GM12878 (cell line): ENCODE measurements around the gene ZNF148. TPM values are rescaled to one million over a fixed set of nuclear protein-coding genes. Genes with fewer than 3 reads are reported as not detected.

Source experiments
- CREB1 ChIP-seq: IDR thresholded peaks from 2 replicates; pipeline ENCODE4 v1.6.1; 2012; ENCODE audit warnings: low read depth, mild to moderate bottlenecking, inconsistent platforms
- CTCF ChIP-seq, 3 experiments: IDR thresholded peaks in 2 of 3; conservative IDR thresholded peaks in 1 of 3; 2 replicates each; pipeline ENCODE4 v1.5.1; 2011; ENCODE audit warnings: low read depth in 3 of 3, low read length in 3 of 3, mild to moderate bottlenecking in 3 of 3, control low read depth in 2 of 3, moderate library complexity in 2 of 3, inconsistent platforms in 1 of 3, mixed read lengths in 1 of 3; ENCODE audit not compliant: control insufficient read depth in 2 of 3, insufficient read depth in 1 of 3; ENCODE audit errors: extremely low read depth in 1 of 3
- EED ChIP-seq: sonication (generic); IDR thresholded peaks from 2 replicates; pipeline ENCODE4 v1.6.1; 2016; ENCODE audit warnings: antibody characterized with exemption, low read depth
- FOXM1 ChIP-seq: IDR thresholded peaks from 2 replicates; pipeline ENCODE4 v1.6.1; 2012; ENCODE audit warnings: low read depth, mild to moderate bottlenecking, inconsistent platforms, low read length, moderate library complexity
- IKZF2 ChIP-seq, 2 experiments: fragments of 450-650 bp; IDR thresholded peaks; 2 replicates each; pipeline ENCODE4 v1.6.1; 2017; ENCODE audit warnings: mild to moderate bottlenecking in 2 of 2, moderate library complexity in 2 of 2
- LARP7 ChIP-seq: fragments of 450-650 bp; IDR thresholded peaks from 2 replicates; pipeline ENCODE4 v1.6.1; 2017; ENCODE audit warnings: mild to moderate bottlenecking
- MEF2B ChIP-seq: fragments of 450-650 bp; IDR thresholded peaks from 2 replicates; pipeline ENCODE4 v1.6.1; 2018; ENCODE audit warnings: mild to moderate bottlenecking, moderate library complexity; ENCODE audit not compliant: partially characterized antibody, poor library complexity, severe bottlenecking
- NFXL1 ChIP-seq: fragments of 450-650 bp; IDR thresholded peaks from 2 replicates; pipeline ENCODE4 v1.6.1; 2017; ENCODE audit warnings: antibody characterized with exemption, mild to moderate bottlenecking, borderline replicate concordance
- PML ChIP-seq: IDR thresholded peaks from 2 replicates; pipeline ENCODE4 v1.6.1; 2012; ENCODE audit warnings: low read length, inconsistent platforms
- POLR2AphosphoS2 ChIP-seq: IDR thresholded peaks from 2 replicates; pipeline ENCODE4 v1.6.1; 2011; ENCODE audit warnings: low read depth, mild to moderate bottlenecking, low read length, improper control_type of control experiment, moderate library complexity
- RELA ChIP-seq: fragments of 450-650 bp; IDR thresholded peaks from 2 replicates; pipeline ENCODE4 v1.8.0; 2014; ENCODE audit warnings: borderline replicate concordance; ENCODE audit not compliant: partially characterized antibody
- RUNX3 ChIP-seq: IDR thresholded peaks from 2 replicates; pipeline ENCODE4 v1.6.1; 2012; ENCODE audit warnings: low read length, inconsistent platforms
- TAF1 ChIP-seq: IDR thresholded peaks from 2 replicates; pipeline ENCODE4 v1.6.1; 2011; ENCODE audit warnings: mild to moderate bottlenecking, low read depth, low read length, borderline replicate concordance
- TBL1XR1 ChIP-seq: IDR thresholded peaks from 2 replicates; pipeline ENCODE4 v1.6.1; 2012; ENCODE audit warnings: low read depth, low read length, improper control_type of control experiment
- TCF12 ChIP-seq: IDR thresholded peaks from 2 replicates; pipeline ENCODE4 v1.6.1; 2011; ENCODE audit warnings: low read depth, mild to moderate bottlenecking, low read length
- ZNF384 ChIP-seq: IDR thresholded peaks from 2 replicates; pipeline ENCODE4 v1.6.1; 2012; ENCODE audit warnings: low read depth, mild to moderate bottlenecking, low read length, improper control_type of control experiment, borderline replicate concordance
- polyA plus RNA-seq, 11 experiments: library from polyadenylated mRNA; depleted of rRNA in 4 of 11; unstranded in 6 of 11; stranded (reverse) in 5 of 11; fragments of >200 nt; fragmentation: Nextera tagmentation in 4 of 11; fragmentation: Illumina TruSeq in 1 of 11; extraction: Ambion mirVana in 4 of 11; extraction: Trizol in 1 of 11; gene quantifications; 1 replicate in 1 of 11; 2 replicates in 10 of 11; pipeline versions ENCODE4 v1.2.1 to v1.2.3, GENCODE V29; 2011 to 2016; ENCODE audit warnings: inconsistent platforms in 2 of 11, missing spikeins in 2 of 11, low read depth in 1 of 11
- total RNA-seq, 4 experiments: library from RNA; depleted of rRNA in 3 of 4; stranded (reverse); fragments of >200 nt in 3 of 4; fragmentation: Illumina TruSeq in 1 of 4; extraction: Trizol in 1 of 4; gene quantifications; 2 replicates each; pipeline versions ENCODE4 v1.2.1 to v1.2.3, GENCODE V29; 2013 to 2021
- TF ChIP-seq, protein P1 (sequence below): fragments of 450-650 bp; IDR thresholded peaks from 2 replicates; pipeline ENCODE4 v1.6.1; 2017; ENCODE audit warnings: mild to moderate bottlenecking, moderate library complexity
- TF ChIP-seq, protein P2 (sequence below): fragments of 450-650 bp; IDR thresholded peaks from 2 replicates; pipeline ENCODE4 v1.6.1; 2018; ENCODE audit warnings: borderline replicate concordance, mild to moderate bottlenecking; ENCODE audit not compliant: partially characterized antibody

ZNF148 gene
- total and polyA plus RNA-seq, 10 of the 15 experiments (the other 5 are each of a cell fraction or from before 2014, with no cell fraction given) = 8.6 to 40.4 (median 26.7) TPM

DNA sequence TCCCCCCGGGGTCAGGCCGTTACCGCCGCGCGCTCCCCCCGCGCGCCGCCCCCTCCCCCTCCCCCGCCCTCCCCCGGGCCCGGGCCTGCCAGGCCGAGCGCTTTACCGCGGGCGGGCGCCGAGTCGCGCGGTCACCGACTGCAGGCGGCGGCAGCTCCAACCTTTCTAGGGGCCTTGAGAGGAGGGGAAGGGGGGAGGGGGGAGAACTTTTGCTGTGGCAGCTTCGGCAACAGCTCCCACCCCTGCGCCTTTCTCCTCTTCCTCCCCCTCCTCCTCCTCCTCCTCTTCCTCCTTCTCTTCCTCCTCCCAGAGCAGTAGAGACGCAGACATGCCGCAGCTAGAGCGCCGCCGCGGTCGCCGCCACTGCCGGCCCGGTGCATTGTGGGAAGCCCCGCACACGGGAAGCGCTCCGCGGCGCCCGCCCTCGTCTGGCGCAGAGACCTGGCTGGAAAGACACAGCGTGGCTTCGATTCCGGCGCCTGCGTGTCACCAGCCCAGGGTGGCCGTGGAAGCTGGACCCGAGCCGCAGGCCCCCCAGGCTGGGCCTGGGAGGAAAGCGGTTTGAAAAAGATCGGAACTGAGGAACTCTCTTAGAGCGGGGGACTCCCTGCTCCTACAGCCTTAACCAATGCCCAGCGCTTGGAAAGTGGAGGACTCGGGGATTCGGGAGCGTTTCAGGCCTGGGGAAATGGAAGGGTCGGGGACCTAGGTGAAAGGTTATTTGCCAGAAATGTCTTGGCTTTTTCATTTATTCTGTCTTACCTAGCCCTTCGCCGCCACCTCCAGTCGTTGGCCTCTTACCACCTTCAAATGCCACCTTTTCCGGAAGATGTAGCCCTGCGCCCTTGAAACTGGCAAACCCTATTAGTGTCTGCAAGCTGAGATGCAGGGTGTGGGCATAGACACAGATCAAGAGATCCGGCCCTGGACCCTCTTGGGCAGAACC lies at the start of gene ZNF148 (continued):
- TF ChIP-seq TAF1 (peak; percentile 95), TCF12 (peak; percentile 51; the same call in 1 of the 2 replicates), CREB1 (peak; percentile 57; the same call in 1 of the 2 replicates), NFXL1 (peak; percentile 98), ZNF384 (no peak), IKZF2 (IDR thresholded peaks at IDR 0.05) (peak in 1 of 2 experiments; percentile 52), PML (peak; percentile 93; the same call in 1 of the 2 replicates), TBL1XR1 (no peak), LARP7 (peak; percentile 80), RUNX3 (peak; percentile 89), POLR2AphosphoS2 (peak; percentile 92), CTCF (IDR thresholded peaks at IDR 0.05 in 2 of 3, conservative IDR thresholded peaks at IDR 0.05 in 1 of 3; ENCODE audit: control insufficient read depth in 2 of 3, extremely low read depth in 1 of 3, insufficient read depth in 1 of 3, low read depth in 3 of 3, low read length in 3 of 3) (peak in 1 of 3 experiments; percentile 9; a peak in 2 of 6 replicates), RELA (peak; percentile 28), MEF2B (peak; percentile 22), EED (peak; percentile 58), FOXM1 (no peak)
- TF ChIP-seq, protein P1, sequence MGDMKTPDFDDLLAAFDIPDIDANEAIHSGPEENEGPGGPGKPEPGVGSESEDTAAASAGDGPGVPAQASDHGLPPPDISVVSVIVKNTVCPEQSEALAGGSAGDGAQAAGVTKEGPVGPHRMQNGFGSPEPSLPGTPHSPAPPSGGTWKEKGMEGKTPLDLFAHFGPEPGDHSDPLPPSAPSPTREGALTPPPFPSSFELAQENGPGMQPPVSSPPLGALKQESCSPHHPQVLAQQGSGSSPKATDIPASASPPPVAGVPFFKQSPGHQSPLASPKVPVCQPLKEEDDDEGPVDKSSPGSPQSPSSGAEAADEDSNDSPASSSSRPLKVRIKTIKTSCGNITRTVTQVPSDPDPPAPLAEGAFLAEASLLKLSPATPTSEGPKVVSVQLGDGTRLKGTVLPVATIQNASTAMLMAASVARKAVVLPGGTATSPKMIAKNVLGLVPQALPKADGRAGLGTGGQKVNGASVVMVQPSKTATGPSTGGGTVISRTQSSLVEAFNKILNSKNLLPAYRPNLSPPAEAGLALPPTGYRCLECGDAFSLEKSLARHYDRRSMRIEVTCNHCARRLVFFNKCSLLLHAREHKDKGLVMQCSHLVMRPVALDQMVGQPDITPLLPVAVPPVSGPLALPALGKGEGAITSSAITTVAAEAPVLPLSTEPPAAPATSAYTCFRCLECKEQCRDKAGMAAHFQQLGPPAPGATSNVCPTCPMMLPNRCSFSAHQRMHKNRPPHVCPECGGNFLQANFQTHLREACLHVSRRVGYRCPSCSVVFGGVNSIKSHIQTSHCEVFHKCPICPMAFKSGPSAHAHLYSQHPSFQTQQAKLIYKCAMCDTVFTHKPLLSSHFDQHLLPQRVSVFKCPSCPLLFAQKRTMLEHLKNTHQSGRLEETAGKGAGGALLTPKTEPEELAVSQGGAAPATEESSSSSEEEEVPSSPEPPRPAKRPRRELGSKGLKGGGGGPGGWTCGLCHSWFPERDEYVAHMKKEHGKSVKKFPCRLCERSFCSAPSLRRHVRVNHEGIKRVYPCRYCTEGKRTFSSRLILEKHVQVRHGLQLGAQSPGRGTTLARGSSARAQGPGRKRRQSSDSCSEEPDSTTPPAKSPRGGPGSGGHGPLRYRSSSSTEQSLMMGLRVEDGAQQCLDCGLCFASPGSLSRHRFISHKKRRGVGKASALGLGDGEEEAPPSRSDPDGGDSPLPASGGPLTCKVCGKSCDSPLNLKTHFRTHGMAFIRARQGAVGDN = peak; percentile 80
- TF ChIP-seq, protein P2, sequence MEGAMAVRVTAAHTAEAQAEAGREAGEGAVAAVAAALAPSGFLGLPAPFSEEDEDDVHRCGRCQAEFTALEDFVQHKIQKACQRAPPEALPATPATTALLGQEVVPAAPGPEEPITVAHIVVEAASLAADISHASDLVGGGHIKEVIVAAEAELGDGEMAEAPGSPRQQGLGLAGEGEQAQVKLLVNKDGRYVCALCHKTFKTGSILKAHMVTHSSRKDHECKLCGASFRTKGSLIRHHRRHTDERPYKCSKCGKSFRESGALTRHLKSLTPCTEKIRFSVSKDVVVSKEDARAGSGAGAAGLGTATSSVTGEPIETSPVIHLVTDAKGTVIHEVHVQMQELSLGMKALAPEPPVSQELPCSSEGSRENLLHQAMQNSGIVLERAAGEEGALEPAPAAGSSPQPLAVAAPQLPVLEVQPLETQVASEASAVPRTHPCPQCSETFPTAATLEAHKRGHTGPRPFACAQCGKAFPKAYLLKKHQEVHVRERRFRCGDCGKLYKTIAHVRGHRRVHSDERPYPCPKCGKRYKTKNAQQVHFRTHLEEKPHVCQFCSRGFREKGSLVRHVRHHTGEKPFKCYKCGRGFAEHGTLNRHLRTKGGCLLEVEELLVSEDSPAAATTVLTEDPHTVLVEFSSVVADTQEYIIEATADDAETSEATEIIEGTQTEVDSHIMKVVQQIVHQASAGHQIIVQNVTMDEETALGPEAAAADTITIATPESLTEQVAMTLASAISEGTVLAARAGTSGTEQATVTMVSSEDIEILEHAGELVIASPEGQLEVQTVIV = peak; percentile 64
